Measurements from ENCODE around the gene PHC2. TPM values are rescaled to one million over a fixed set of nuclear protein-coding genes. Genes with fewer than 3 reads are reported as not detected.

PHC2 gene
- total RNA-seq, 2 donors from 2014 or later: 98.3 to 127 TPM

- DNase-seq (ENCODE audit: low spot score): peak; percentile 87
- intact Hi-C loops (cut with DNase I): loop anchor here (2.0 to 5.0 kb wide), 2 partner anchors 63 to 68 kb away; no protein-coding TSS in a partner anchor
Observed at GRCh38 chr1:33365560-33365997, 65.3 kb downstream of the PHC2 start.

- intact Hi-C loops (cut with DNase I): loop anchor here in 1 of 2 donors (2.0 kb wide), 1 partner anchor 62 kb away; no protein-coding TSS in a partner anchor
- no peak for DNase-seq (ENCODE audit: low spot score)
Observed at GRCh38 chr1:33364565-33364918, 66.4 kb downstream of the PHC2 start.

GRCh38 chr1:33363470-33363861 is 67.4 kb downstream of the PHC2 start:
- DNase-seq (ENCODE audit: low spot score): no peak
- intact Hi-C loops (cut with DNase I): no loop called here

GRCh38 chr1:33363021-33363420 is 67.9 kb downstream of the PHC2 start:
- no peak for DNase-seq (ENCODE audit: low spot score)
- intact Hi-C loops (cut with DNase I): no loop called here

- intact Hi-C loops (cut with DNase I): no loop called here
- DNase-seq (ENCODE audit: low spot score): no peak
Observed at GRCh38 chr1:33361532-33362235, 69.2 kb downstream of the PHC2 start.

- intact Hi-C loops (cut with DNase I): no loop called here
- no peak for DNase-seq (ENCODE audit: low spot score)
Observed at GRCh38 chr1:33360367-33360766, 70.5 kb downstream of the PHC2 start.

- DNase-seq (ENCODE audit: low spot score): no peak
- intact Hi-C loops (cut with DNase I): no loop called here
Observed at GRCh38 chr1:33359931-33360330, 71.0 kb downstream of the PHC2 start.

GRCh38 chr1:33358795-33359503 is 71.9 kb downstream of the PHC2 start:
- DNase-seq (ENCODE audit: low spot score): no peak
- intact Hi-C loops (cut with DNase I): no loop called here

- intact Hi-C loops (cut with DNase I): no loop called here
- no peak for DNase-seq (ENCODE audit: low spot score)
Observed at GRCh38 chr1:33358114-33358794, 72.6 kb downstream of the PHC2 start.

GRCh38 chr1:33357099-33357498 is 73.8 kb downstream of the PHC2 start:
- no peak for DNase-seq (ENCODE audit: low spot score)
- intact Hi-C loops (cut with DNase I): no loop called here

GRCh38 chr1:33354707-33355316 is 76.1 kb downstream of the PHC2 start:
- intact Hi-C loops (cut with DNase I): no loop called here
- no peak for DNase-seq (ENCODE audit: low spot score)

GRCh38 chr1:33353531-33353930 is 77.4 kb downstream of the PHC2 start:
- intact Hi-C loops (cut with DNase I): no loop called here
- DNase-seq (ENCODE audit: low spot score): no peak

- DNase-seq (ENCODE audit: low spot score): no peak
- intact Hi-C loops (cut with DNase I): no loop called here
Observed at GRCh38 chr1:33351281-33351660, 79.6 kb downstream of the PHC2 start.

- intact Hi-C loops (cut with DNase I): no loop called here
- DNase-seq (ENCODE audit: low spot score): no peak
Observed at GRCh38 chr1:33350611-33351280, 80.1 kb downstream of the PHC2 start.

- intact Hi-C loops (cut with DNase I): no loop called here
- DNase-seq (ENCODE audit: low spot score): peak; percentile 97
Observed at GRCh38 chr1:33349778-33350610, 80.9 kb downstream of the PHC2 start.

- intact Hi-C loops (cut with DNase I): no loop called here
- peak; percentile 88 for DNase-seq (ENCODE audit: low spot score)
Observed at GRCh38 chr1:33349081-33349759, 81.7 kb downstream of the PHC2 start.

- intact Hi-C loops (cut with DNase I): no loop called here
- DNase-seq (ENCODE audit: low spot score): no peak
Observed at GRCh38 chr1:33348676-33349080, 82.2 kb downstream of the PHC2 start.

- DNase-seq (ENCODE audit: low spot score): no peak
- intact Hi-C loops (cut with DNase I): no loop called here
Observed at GRCh38 chr1:33348194-33348593, 82.7 kb downstream of the PHC2 start.

Data from posterior vena cava (tissue), 2 donors.